Measurements from ENCODE around the gene SORD. TPM values are rescaled to one million over a fixed set of nuclear protein-coding genes. Genes with fewer than 3 reads are reported as not detected.

The SORD gene
- total and polyA plus RNA-seq, 8 donors: 5.5 to 43.3 (median 15.3) TPM

- Histone ChIP-seq H3K36me3 (no peaks in the 10 kb centered on the region), H3K9me3 (no peaks in the 10 kb centered on the region), H3K4me1 (peaks cover 16 to 29% (median 23%) of the 10 kb centered on the region in 4 donors), H3K27me3 (peaks cover 16 to 86% (median 26%) of the 10 kb centered on the region in 3 donors), H3K4me3 (no peak overlapping the region), H3K27ac (peak overlapping the region in 1 of 5 donors; percentile 0)
- intact Hi-C loops (cut with DNase I; ENCODE audit: low total_unique reads): no loop called here
- no peak for DNase-seq
- TF ChIP-seq POLR2A (IDR thresholded peaks at IDR 0.05) (no peak), POLR2AphosphoS5 (IDR thresholded peaks at IDR 0.05) (no peak), CTCF (IDR thresholded peaks at IDR 0.05) (no peak), EP300 (IDR thresholded peaks at IDR 0.05) (no peak)
- 89 to 97% (median 96%) methylated on average over 10 of the region's 10 CpGs for WGBS, 5 donors
These were observed 97.3 kb downstream of the SORD start for GRCh38 chr15:45120081-45120972.

GRCh38 chr15:45121020-45121419, 98.0 kb downstream of the SORD start:
- DNase-seq: no peak
- intact Hi-C loops (cut with DNase I; ENCODE audit: low total_unique reads): no loop called here
- Histone ChIP-seq H3K27me3 (peaks cover 12 to 82% (median 19%) of the 10 kb centered on the region in 3 donors), H3K9me3 (no peaks in the 10 kb centered on the region), H3K27ac (peak overlapping the region in 1 of 5 donors; percentile 0), H3K36me3 (no peaks in the 10 kb centered on the region), H3K4me3 (no peak overlapping the region), H3K4me1 (peaks cover 16 to 28% (median 23%) of the 10 kb centered on the region in 4 donors)
- WGBS, 5 donors: 89 to 95% (median 91%) methylated on average over 2 to 3 of the region's 3 CpGs
- TF ChIP-seq POLR2A (IDR thresholded peaks at IDR 0.05) (no peak), POLR2AphosphoS5 (IDR thresholded peaks at IDR 0.05) (no peak), EP300 (IDR thresholded peaks at IDR 0.05) (no peak), CTCF (IDR thresholded peaks at IDR 0.05) (no peak)

GRCh38 chr15:45121706-45122417, 98.9 kb downstream of the SORD start:
- Histone ChIP-seq H3K27me3 (peaks cover 4 to 73% (median 11%) of the 10 kb centered on the region in 3 donors), H3K9me3 (no peaks in the 10 kb centered on the region), H3K4me3 (no peak overlapping the region), H3K36me3 (no peaks in the 10 kb centered on the region), H3K27ac (no peak overlapping the region), H3K4me1 (peaks cover 11 to 19% (median 15%) of the 10 kb centered on the region in 4 donors)
- TF ChIP-seq POLR2AphosphoS5 (IDR thresholded peaks at IDR 0.05): peak in 2 of 3 donors; percentile 7 to 31
- no peak for TF ChIP-seq CTCF (IDR thresholded peaks at IDR 0.05)
- no peak for TF ChIP-seq POLR2A (IDR thresholded peaks at IDR 0.05)
- no peak for TF ChIP-seq EP300 (IDR thresholded peaks at IDR 0.05)
- intact Hi-C loops (cut with DNase I; ENCODE audit: low total_unique reads): no loop called here
- DNase-seq: no peak
- 55 to 69% (median 64%) methylated on average over 9 of the region's 9 CpGs for WGBS, 5 donors

GRCh38 chr15:45122719-45123118, 99.7 kb downstream of the SORD start:
- Histone ChIP-seq H3K9me3 (no peaks in the 10 kb centered on the region), H3K4me3 (no peak overlapping the region), H3K27me3 (peaks cover 0 to 69% (median 2%) of the 10 kb centered on the region in 3 donors), H3K27ac (no peak overlapping the region), H3K36me3 (no peaks in the 10 kb centered on the region), H3K4me1 (peaks cover 3 to 11% (median 6%) of the 10 kb centered on the region in 4 donors)
- no peak for DNase-seq
- TF ChIP-seq EP300 (IDR thresholded peaks at IDR 0.05) (no peak), POLR2A (IDR thresholded peaks at IDR 0.05) (no peak), CTCF (IDR thresholded peaks at IDR 0.05) (no peak), POLR2AphosphoS5 (IDR thresholded peaks at IDR 0.05) (no peak)
- intact Hi-C loops (cut with DNase I; ENCODE audit: low total_unique reads): no loop called here
- 84 to 90% (median 86%) methylated on average over 7 of the region's 7 CpGs for WGBS, 5 donors
